PC-3 (cell line): ENCODE data around the gene PORCN. TPM values are rescaled to one million over a fixed set of nuclear protein-coding genes. Genes with fewer than 3 reads are reported as not detected.

Experiments used
- ATAC-seq: fragments of 200-7000 bp; cut with Tn5 transposase; 2 replicates; pipeline ENCODE4 v1.9.1; 2020; ENCODE audit warnings: mild to moderate bottlenecking, moderate library complexity
- BruUV-seq: library from RNA; stranded (reverse); fragments of 400-500 nt; replicated peaks from 2 replicates; lab custom pipeline; 2021; lab: Mats Ljungman, UMichigan
- CTCF ChIA-PET: fragments of 300-600 bp; sonication (Branson Sonifier 250); formaldehyde crosslinking; loops from one replicate; lab custom pipeline; 2022; ENCODE audit warnings: antibody characterized with exemption; lab: Charles Lee
- POLR2A ChIA-PET: fragments of 300-600 bp; sonication (Branson Sonifier 250); formaldehyde crosslinking; loops from one replicate; lab custom pipeline; 2022; ENCODE audit warnings: antibody characterized with exemption; ENCODE audit not compliant: unreplicated experiment; lab: Charles Lee
- DNase-seq: peaks from one replicate; pipeline ENCODE4 v3.0.0-alpha.2; 2015
- H2AFZ ChIP-seq: fragments of 300-600 bp; sonication (generic); 2 replicates; pipeline ENCODE4 v1.6.0; 2016; ENCODE audit warnings: antibody characterized with exemption, low read length
- H3F3A ChIP-seq: fragments of 300-600 bp; sonication (generic); one replicate; pipeline ENCODE4 v1.6.0; 2017; ENCODE audit warnings: antibody characterized with exemption, low read length, control low read depth, mild to moderate bottlenecking; ENCODE audit not compliant: unreplicated experiment
- H3K27ac ChIP-seq: fragments of 300-600 bp; sonication (generic); 2 replicates; pipeline ENCODE4 v1.5.1; 2016; ENCODE audit warnings: mild to moderate bottlenecking, low read length
- H3K27me3 ChIP-seq: fragments of 300-600 bp; sonication (generic); 2 replicates; pipeline ENCODE4 v1.6.1; 2016; ENCODE audit warnings: low read length, mixed read lengths
- H3K36me3 ChIP-seq: fragments of 300-600 bp; sonication (generic); 2 replicates; pipeline ENCODE4 v1.6.1; 2016; ENCODE audit warnings: low read depth, mixed run types, low read length, mixed read lengths
- H3K4me1 ChIP-seq: fragments of 300-600 bp; sonication (generic); 2 replicates; pipeline ENCODE4 v1.5.1; 2016; ENCODE audit warnings: low read length; ENCODE audit not compliant: insufficient read depth
- H3K4me2 ChIP-seq: fragments of 300-600 bp; sonication (generic); 2 replicates; pipeline ENCODE4 v1.6.0; 2016; ENCODE audit warnings: low read length
- H3K4me3 ChIP-seq: fragments of 300-600 bp; sonication (generic); 2 replicates; pipeline ENCODE4 v1.5.1; 2016; ENCODE audit warnings: mild to moderate bottlenecking, low read length, mixed read lengths
- H3K79me2 ChIP-seq: fragments of 300-600 bp; sonication (generic); 2 replicates; pipeline ENCODE4 v1.6.1; 2017; ENCODE audit warnings: low read length, mixed read lengths
- H3K9ac ChIP-seq: fragments of 300-600 bp; sonication (generic); 2 replicates; pipeline ENCODE4 v1.6.0; 2016; ENCODE audit warnings: mild to moderate bottlenecking, low read length
- H3K9me2 ChIP-seq: fragments of 300-600 bp; sonication (generic); replicated peaks from 2 replicates; pipeline ENCODE4 v1.6.1; 2016; ENCODE audit warnings: mixed run types, low read length, mixed read lengths
- H3K9me3 ChIP-seq: fragments of 300-600 bp; sonication (generic); 2 replicates; pipeline ENCODE4 v1.6.1; 2016; ENCODE audit warnings: low read length, mixed read lengths
- H4K20me1 ChIP-seq: fragments of 300-600 bp; sonication (generic); 2 replicates; pipeline ENCODE4 v1.6.1; 2016; ENCODE audit warnings: low read length, mixed read lengths
- EZH2 ChIP-seq: fragments of 300-600 bp; sonication (generic); IDR thresholded peaks from one replicate; pipeline ENCODE4 v1.6.1; 2017; ENCODE audit warnings: antibody characterized with exemption, mild to moderate bottlenecking, low read length; ENCODE audit not compliant: unreplicated experiment
- EZH2phosphoT487 ChIP-seq: fragments of 300-600 bp; sonication (generic); IDR thresholded peaks from 2 replicates; pipeline ENCODE4 v1.6.1; 2018; ENCODE audit warnings: mild to moderate bottlenecking, antibody characterized with exemption, low read length, borderline replicate concordance
- intact Hi-C: fragments of 100-400 bp; cut with micrococcal nuclease; formaldehyde crosslinking; loops from 2 replicates; pipeline ENCODE4 v1.9.0; 2023
- total RNA-seq: library from RNA; depleted of rRNA; stranded (reverse); fragments of >200 nt; gene quantifications from 2 replicates; pipeline ENCODE4 v1.2.3, GENCODE V29; 2014
- TF ChIP-seq, protein P1 (sequence below): fragments of 300-600 bp; sonication (generic); conservative IDR thresholded peaks from 2 replicates; pipeline ENCODE4 v1.5.1; 2017; ENCODE audit warnings: antibody characterized with exemption, low read depth, mild to moderate bottlenecking, low read length

Gene PORCN
- total RNA-seq, 1 experiment from 2014 or later, result 38.9 TPM

DNA sequence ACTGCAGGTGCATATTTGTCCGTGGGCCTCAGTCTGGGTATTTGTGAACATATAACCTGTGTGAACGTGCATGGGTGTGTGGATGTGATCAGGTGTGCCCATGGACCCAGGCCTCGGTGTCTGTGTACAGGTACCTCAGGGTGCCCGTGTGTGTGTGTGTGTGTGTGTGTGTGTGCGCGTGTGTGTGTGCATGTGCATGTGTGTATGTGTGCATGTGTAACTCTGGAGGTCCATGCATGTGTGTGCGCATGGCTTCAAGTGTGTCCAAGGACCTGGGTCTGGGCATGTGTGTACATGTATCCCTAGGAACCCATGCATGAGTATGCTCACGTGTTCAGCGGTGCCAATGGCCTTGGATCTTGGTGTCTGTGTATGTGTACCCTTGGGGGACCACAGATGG is 17.0 kb upstream of the PORCN start:
- no peak for DNase-seq
- Histone ChIP-seq H3K27ac (peak overlapping the region; percentile 98), H3K9ac (peak overlapping the region; percentile 44), H3F3A (no peaks in the 10 kb centered on the region), H3K79me2 (no peaks in the 10 kb centered on the region), H3K36me3 (peaks cover 5% of the 10 kb centered on the region; the same call in 1 of the 2 replicates), H3K9me3 (no peaks in the 10 kb centered on the region), H3K9me2 (no peaks in the 10 kb centered on the region), H3K27me3 (no peaks in the 10 kb centered on the region), H2AFZ (no peak overlapping the region), H3K4me2 (peak overlapping the region; percentile 72), H3K4me3 (no peak overlapping the region), H4K20me1 (no peaks in the 10 kb centered on the region), H3K4me1 (peaks cover 53% of the 10 kb centered on the region)
- intact Hi-C loops, result loop anchor here (2.0 kb wide), 1 partner anchor 17 kb away; no protein-coding TSS in a partner anchor
- ATAC-seq, result no peak
- POLR2A ChIA-PET, result no interaction called here
- TF ChIP-seq EZH2phosphoT487 (no peak), EZH2 (no peak)
- TF ChIP-seq, protein P1, sequence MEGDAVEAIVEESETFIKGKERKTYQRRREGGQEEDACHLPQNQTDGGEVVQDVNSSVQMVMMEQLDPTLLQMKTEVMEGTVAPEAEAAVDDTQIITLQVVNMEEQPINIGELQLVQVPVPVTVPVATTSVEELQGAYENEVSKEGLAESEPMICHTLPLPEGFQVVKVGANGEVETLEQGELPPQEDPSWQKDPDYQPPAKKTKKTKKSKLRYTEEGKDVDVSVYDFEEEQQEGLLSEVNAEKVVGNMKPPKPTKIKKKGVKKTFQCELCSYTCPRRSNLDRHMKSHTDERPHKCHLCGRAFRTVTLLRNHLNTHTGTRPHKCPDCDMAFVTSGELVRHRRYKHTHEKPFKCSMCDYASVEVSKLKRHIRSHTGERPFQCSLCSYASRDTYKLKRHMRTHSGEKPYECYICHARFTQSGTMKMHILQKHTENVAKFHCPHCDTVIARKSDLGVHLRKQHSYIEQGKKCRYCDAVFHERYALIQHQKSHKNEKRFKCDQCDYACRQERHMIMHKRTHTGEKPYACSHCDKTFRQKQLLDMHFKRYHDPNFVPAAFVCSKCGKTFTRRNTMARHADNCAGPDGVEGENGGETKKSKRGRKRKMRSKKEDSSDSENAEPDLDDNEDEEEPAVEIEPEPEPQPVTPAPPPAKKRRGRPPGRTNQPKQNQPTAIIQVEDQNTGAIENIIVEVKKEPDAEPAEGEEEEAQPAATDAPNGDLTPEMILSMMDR, result no peak
- CTCF ChIA-PET, result no interaction called here
- no TSS peak for BruUV-seq

DNA sequence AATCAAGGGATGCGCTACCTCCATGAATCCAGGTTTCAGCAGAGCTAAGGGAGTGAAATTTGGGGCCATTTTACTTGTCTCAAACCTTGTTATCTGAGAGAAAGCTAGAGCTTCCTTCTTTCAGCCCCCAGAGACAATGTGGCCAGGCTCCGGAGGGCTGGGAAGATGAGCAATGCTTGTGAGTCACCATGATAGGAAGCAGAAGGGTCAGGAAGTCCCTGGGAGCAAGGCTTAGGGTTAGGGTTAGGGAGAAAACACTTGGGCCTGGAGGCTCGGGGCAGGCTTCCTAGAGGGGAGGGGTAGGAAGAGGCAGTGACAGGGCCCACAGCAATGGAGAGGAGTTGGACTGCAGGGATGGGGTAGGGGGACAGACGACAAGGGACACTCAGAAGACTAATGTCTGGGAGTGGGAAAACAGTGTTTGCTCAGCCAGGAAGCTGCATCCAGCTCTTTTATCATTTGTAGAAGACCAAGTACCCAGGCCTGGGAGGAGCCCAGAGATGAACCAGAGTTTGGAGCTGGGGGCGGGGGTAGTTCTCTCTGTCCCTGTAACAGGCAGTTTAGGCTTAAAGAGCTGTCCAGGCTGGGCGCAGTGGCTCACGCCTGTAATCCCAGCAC is 16.4 kb upstream of the PORCN start:
- DNase-seq (peak; percentile 40), ATAC-seq (no peak; the same call in 1 of the 2 replicates)
- H3K9me3 ChIP-seq, result no peaks in the 10 kb centered on the region
- ChIA-PET POLR2A (no interaction called here), CTCF (no interaction called here)
- no peaks in the 10 kb centered on the region for H4K20me1 ChIP-seq
- peak overlapping the region; percentile 72 for H3K4me2 ChIP-seq
- peak overlapping the region; percentile 98 for H3K27ac ChIP-seq
- no peaks in the 10 kb centered on the region for H3F3A ChIP-seq
- no peaks in the 10 kb centered on the region for H3K9me2 ChIP-seq
- BruUV-seq, result no TSS peak
- peak overlapping the region; percentile 44 for H3K9ac ChIP-seq
- TF ChIP-seq EZH2 (no peak), EZH2phosphoT487 (no peak)
- TF ChIP-seq, protein P1, result no peak
- no peaks in the 10 kb centered on the region for H3K27me3 ChIP-seq
- H2AFZ ChIP-seq, result no peak overlapping the region
- H3K4me3 ChIP-seq, result no peak overlapping the region
- H3K79me2 ChIP-seq, result no peaks in the 10 kb centered on the region
- intact Hi-C loops, result no loop called here
- H3K4me1 ChIP-seq, result peaks cover 49% of the 10 kb centered on the region
- H3K36me3 ChIP-seq, result peaks cover 5% of the 10 kb centered on the region; the same call in 1 of the 2 replicates

DNA sequence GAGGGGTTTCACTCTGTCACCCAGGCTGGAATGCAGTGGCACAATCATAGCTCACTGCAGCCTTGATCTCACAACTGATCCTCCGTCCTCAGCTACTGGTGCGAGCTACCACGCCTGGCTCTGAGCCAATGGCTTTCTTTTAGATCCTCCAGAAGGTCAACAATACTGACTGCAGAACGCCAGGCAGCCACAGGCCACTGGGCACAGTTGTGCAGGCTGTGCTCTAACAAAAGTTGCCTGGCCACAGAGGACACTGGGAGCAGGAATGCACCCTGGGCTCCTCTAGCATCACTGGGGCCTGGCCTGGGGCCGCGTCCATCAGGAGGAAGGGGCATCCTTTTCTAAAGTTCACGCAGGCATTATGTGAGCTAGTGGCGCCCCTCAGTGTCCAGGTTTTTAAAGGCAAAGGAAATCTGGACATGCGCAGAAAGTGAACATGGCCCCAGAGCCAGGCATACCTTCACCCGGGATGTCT is 14.9 kb upstream of the PORCN start:
- no peak for ATAC-seq
- Histone ChIP-seq H3K4me1 (peaks cover 49% of the 10 kb centered on the region), H4K20me1 (no peaks in the 10 kb centered on the region), H3F3A (peaks cover 8% of the 10 kb centered on the region), H3K4me2 (no peak overlapping the region), H3K9me3 (no peaks in the 10 kb centered on the region), H3K79me2 (no peaks in the 10 kb centered on the region), H3K9ac (no peak overlapping the region), H3K4me3 (no peak overlapping the region), H3K27ac (no peak overlapping the region), H3K27me3 (no peaks in the 10 kb centered on the region), H2AFZ (no peak overlapping the region), H3K9me2 (no peaks in the 10 kb centered on the region), H3K36me3 (no peaks in the 10 kb centered on the region)
- POLR2A ChIA-PET, result no interaction called here
- intact Hi-C loops, result loop anchor here (1.0 kb wide), 1 partner anchor 411 kb away; no protein-coding TSS in a partner anchor
- no TSS peak for BruUV-seq
- CTCF ChIA-PET, result interaction anchor here (0.6 to 1.4 kb wide), 3 partner anchors 11 to 411 kb away, joined by 3 to 4 read pairs (median 4); no protein-coding TSS in a partner anchor
- peak; percentile 48 for DNase-seq
- TF ChIP-seq EZH2 (no peak), EZH2phosphoT487 (no peak)
- TF ChIP-seq, protein P1, result peak; percentile 59
